T-helper 22 cell (primary cell): ENCODE measurements around the gene NOL7.

Experiments
- DNase-seq: peaks from one replicate; pipeline ENCODE4 v3.0.0-alpha.2; 2020; ENCODE audit warnings: low read depth

The NOL7 gene

GRCh38 chr6:13614926-13615791 lies at the start of gene NOL7:
Gene NOL7 (plus strand): TSS chr6:13615335. CDS start chr6:13615359, 24 bp downstream.
- DNase-seq, result peak; percentile 97

GRCh38 chr6:13565921-13566320 lies 49.2 kb upstream of the NOL7 start:
- no peak for DNase-seq

GRCh38 chr6:13566500-13566899 lies 48.6 kb upstream of the NOL7 start:
- DNase-seq, result no peak

GRCh38 chr6:13568970-13569369 lies 46.2 kb upstream of the NOL7 start:
- no peak for DNase-seq

GRCh38 chr6:13572240-13572639 lies 42.9 kb upstream of the NOL7 start:
- DNase-seq, result no peak

- no peak for DNase-seq
These were observed 42.0 kb upstream of the NOL7 start for GRCh38 chr6:13572951-13573654.

GRCh38 chr6:13573669-13574110 lies 41.4 kb upstream of the NOL7 start:
- DNase-seq, result no peak

GRCh38 chr6:13574149-13574570 lies 41.0 kb upstream of the NOL7 start:
- peak; percentile 91 for DNase-seq

- peak; percentile 64 for DNase-seq
These were observed 40.4 kb upstream of the NOL7 start, which contains the start of gene SIRT5 for GRCh38 chr6:13574571-13575376. Gene SIRT5 (plus strand): TSS chr6:13574601. CDS start chr6:13584111, 9,510 bp downstream.

GRCh38 chr6:13575377-13575775 lies 39.8 kb upstream of the NOL7 start:
- DNase-seq, result no peak

- no peak for DNase-seq
These were observed 39.1 kb upstream of the NOL7 start for GRCh38 chr6:13576017-13576416.

GRCh38 chr6:13577926-13578325 lies 37.2 kb upstream of the NOL7 start:
- no peak for DNase-seq

- DNase-seq, result no peak
These were observed 35.2 kb upstream of the NOL7 start for GRCh38 chr6:13579911-13580310.

GRCh38 chr6:13581700-13582229 lies 33.4 kb upstream of the NOL7 start:
- DNase-seq, result no peak

- DNase-seq, result no peak
These were observed 28.3 kb upstream of the NOL7 start for GRCh38 chr6:13586603-13587542.

- no peak for DNase-seq
These were observed 25.3 kb upstream of the NOL7 start for GRCh38 chr6:13589801-13590200.

- DNase-seq, result no peak
These were observed 24.5 kb upstream of the NOL7 start for GRCh38 chr6:13590574-13591153.

- DNase-seq, result no peak
These were observed 23.8 kb upstream of the NOL7 start for GRCh38 chr6:13591205-13591921.

- no peak for DNase-seq
These were observed 22.0 kb upstream of the NOL7 start for GRCh38 chr6:13593103-13593502.

- DNase-seq, result no peak
These were observed 21.4 kb upstream of the NOL7 start for GRCh38 chr6:13593720-13594119.
